Left lung (tissue), 10 donors: Measurements from ENCODE around the gene EML1. TPM values are rescaled to one million over a fixed set of nuclear protein-coding genes. Genes with fewer than 3 reads are reported as not detected.
A peak's percentile ranks its signal among the peaks of the same experiment; 100 is the strongest.

Source experiments
- ATAC-seq: fragments of 200-7000 bp; cut with Tn5 transposase; one replicate; pipeline ENCODE4 v1.9.1; 2020; ENCODE audit warnings: moderate library complexity
- DNase-seq, 4 donors: peaks; one replicate each; pipeline ENCODE4 v3.0.0-alpha.2; 2013 to 2020
- H3K27ac ChIP-seq, 2 donors: fragments of 200-600 bp; sonication (generic) in 1 of 2; one replicate each; pipeline versions ENCODE4 v1.5.0 to v1.8.0; 2020 to 2021
- H3K27me3 ChIP-seq, 2 donors: fragments of 200-600 bp; sonication (generic) in 1 of 2; one replicate each; pipeline versions ENCODE4 v1.5.0 to v1.8.0; 2020 to 2021
- H3K36me3 ChIP-seq, 2 donors: fragments of 200-600 bp; sonication (generic) in 1 of 2; one replicate each; pipeline versions ENCODE4 v1.5.0 to v1.8.0; 2020 to 2021
- H3K4me1 ChIP-seq, 2 donors: fragments of 200-600 bp; one replicate each; pipeline ENCODE4 v1.8.0; 2021
- H3K4me3 ChIP-seq, 2 donors: fragments of 200-600 bp; sonication (generic) in 1 of 2; one replicate each; pipeline versions ENCODE4 v1.5.0 to v1.8.0; 2020 to 2021; ENCODE audit warnings: mild to moderate bottlenecking in 1 of 2
- H3K9me3 ChIP-seq, 2 donors: fragments of 200-600 bp; sonication (generic) in 1 of 2; one replicate each; pipeline versions ENCODE4 v1.5.0 to v1.8.0; 2020 to 2021
- CTCF ChIP-seq, 2 donors: fragments of 200-600 bp; sonication (generic) in 1 of 2; IDR thresholded peaks; one replicate each; pipeline versions ENCODE4 v1.5.0 to v1.8.0; 2021; ENCODE audit warnings: antibody characterized with exemption in 2 of 2
- intact Hi-C, 2 donors: fragments of 100-400 bp; cut with DNase I; formaldehyde crosslinking; loops; one replicate each; pipeline versions ENCODE4 v1.11.2 to v1.14.2; 2022
- polyA plus RNA-seq, 6 donors: library from polyadenylated mRNA; unstranded; fragments of 120-200 nt; gene quantifications; one replicate each; pipeline ENCODE4 v1.2.1, GENCODE V29; 2013; ENCODE audit not compliant: insufficient read length in 6 of 6
- total RNA-seq, 2 donors: library from RNA; stranded (reverse); fragmentation: NEBNext Ultra II Directional; extraction: Animal tissue kit (Norgen Biotek cat#: 25700); gene quantifications; one replicate each; pipeline ENCODE4 v1.2.1, GENCODE V29; 2021
- donor health status: DM: no; HTN: yes; CAD: no.
- donor health status: DM: no; HTN: no; CAD: no.

EML1 gene
- total and polyA plus RNA-seq, 8 donors: 24.6 to 48.6 (median 42.2) TPM

DNA sequence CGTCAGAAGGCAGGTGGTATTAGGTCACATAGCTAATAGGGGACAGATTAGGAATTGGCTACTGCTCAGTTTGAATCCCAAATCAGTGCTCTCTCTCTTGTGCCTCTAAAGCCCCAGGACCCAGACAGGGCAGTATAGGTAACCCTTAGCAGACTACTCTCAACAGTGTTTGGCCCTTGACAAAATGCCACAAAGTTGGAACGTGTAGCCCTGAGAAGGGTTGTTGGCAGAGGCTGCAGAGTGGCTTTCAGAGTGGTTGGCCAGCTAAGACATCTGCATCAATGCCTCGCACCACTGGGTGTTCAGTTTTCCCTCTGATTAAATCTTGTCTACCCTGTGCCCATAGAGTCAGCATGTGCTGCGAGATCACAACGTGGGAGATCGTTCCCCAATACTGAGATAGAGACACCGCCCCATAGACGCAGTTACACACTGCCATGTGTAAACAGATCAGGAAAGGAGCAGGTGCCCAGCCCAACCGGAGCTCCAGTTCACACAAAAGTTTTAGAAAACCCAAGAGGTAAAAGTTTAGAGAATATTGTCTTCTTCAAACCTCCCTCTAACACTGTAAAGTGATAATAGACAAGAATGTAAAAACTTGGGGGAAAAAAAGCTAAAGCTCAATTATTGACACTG is 48.3 kb downstream of the EML1 start:
- Histone ChIP-seq H3K9me3 (peaks cover 0 to 4% of the 10 kb centered on the region in 2 donors), H3K4me1 (peaks cover 0 to 16% of the 10 kb centered on the region in 2 donors), H3K27me3 (no peaks in the 10 kb centered on the region), H3K27ac (no peak overlapping the region), H3K36me3 (no peaks in the 10 kb centered on the region), H3K4me3 (no peak overlapping the region)
- DNase-seq (no peak), ATAC-seq (peak; percentile 68)
- intact Hi-C loops: no loop called here
- no peak for TF ChIP-seq CTCF (IDR thresholded peaks at IDR 0.05)

DNA sequence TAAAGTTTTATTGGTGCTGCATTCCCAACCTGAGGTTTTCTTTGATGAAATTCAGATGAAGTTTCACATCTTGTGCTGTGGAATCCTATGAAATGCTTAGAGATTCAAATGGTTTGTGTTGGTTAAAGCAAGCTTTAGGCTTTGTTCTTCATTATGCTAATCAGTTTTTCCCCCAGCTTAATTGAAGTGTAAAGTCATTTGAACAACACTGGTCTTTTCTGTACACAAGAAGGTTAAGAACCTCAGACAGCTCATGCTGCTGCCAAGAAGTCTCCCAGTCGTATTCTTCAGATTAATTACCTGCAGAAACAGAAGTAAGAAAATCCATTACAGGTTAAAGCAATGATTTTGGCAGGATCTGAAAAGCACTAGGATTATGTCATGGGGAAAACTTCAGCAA is 48.9 kb downstream of the EML1 start:
- Histone ChIP-seq H3K4me1 (peaks cover 0 to 16% of the 10 kb centered on the region in 2 donors), H3K27ac (no peak overlapping the region), H3K4me3 (no peak overlapping the region), H3K27me3 (no peaks in the 10 kb centered on the region), H3K36me3 (no peaks in the 10 kb centered on the region), H3K9me3 (peaks cover 0 to 10% of the 10 kb centered on the region in 2 donors)
- no peak for TF ChIP-seq CTCF (IDR thresholded peaks at IDR 0.05)
- intact Hi-C loops: no loop called here
- DNase-seq: no peak
- no peak for ATAC-seq

- Histone ChIP-seq H3K27ac (no peak overlapping the region), H3K27me3 (no peaks in the 10 kb centered on the region), H3K4me3 (no peak overlapping the region), H3K9me3 (peaks cover 0 to 15% of the 10 kb centered on the region in 2 donors), H3K36me3 (no peaks in the 10 kb centered on the region), H3K4me1 (no peaks in the 10 kb centered on the region)
- no peak for TF ChIP-seq CTCF (IDR thresholded peaks at IDR 0.05)
- no peak for DNase-seq
- no peak for ATAC-seq
- intact Hi-C loops: no loop called here
Observed at GRCh38 chr14:99846808-99847207, 53.6 kb downstream of the EML1 start.

DNA sequence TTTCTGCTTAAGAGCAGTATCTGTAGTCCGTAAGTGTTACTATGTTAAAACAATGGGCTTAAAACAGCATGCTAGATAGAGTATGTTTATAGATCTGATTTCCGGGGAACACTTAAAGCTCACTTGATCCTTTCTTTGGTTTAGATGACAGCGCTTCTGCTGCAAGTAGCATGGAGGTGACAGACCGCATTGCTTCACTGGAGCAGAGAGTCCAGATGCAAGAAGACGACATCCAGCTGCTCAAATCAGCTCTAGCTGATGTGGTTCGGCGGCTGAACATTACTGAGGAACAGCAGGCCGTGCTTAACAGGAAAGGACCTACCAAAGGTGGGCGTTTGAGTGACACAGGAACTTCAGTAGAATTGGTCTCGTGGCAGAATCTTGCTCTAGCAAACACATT is 57.5 kb downstream of the EML1 start:
- peaks cover 0 to 15% of the 10 kb centered on the region in 2 donors for H3K9me3 ChIP-seq
- no peaks in the 10 kb centered on the region for H3K4me1 ChIP-seq
- H3K27ac ChIP-seq: no peak overlapping the region
- H3K27me3 ChIP-seq: no peaks in the 10 kb centered on the region
- H3K36me3 ChIP-seq: no peaks in the 10 kb centered on the region
- no peak for TF ChIP-seq CTCF (IDR thresholded peaks at IDR 0.05)
- ATAC-seq (no peak), DNase-seq (peak in 2 of 4 donors; percentile 67 to 81)
- intact Hi-C loops: no loop called here
- no peak overlapping the region for H3K4me3 ChIP-seq

DNA sequence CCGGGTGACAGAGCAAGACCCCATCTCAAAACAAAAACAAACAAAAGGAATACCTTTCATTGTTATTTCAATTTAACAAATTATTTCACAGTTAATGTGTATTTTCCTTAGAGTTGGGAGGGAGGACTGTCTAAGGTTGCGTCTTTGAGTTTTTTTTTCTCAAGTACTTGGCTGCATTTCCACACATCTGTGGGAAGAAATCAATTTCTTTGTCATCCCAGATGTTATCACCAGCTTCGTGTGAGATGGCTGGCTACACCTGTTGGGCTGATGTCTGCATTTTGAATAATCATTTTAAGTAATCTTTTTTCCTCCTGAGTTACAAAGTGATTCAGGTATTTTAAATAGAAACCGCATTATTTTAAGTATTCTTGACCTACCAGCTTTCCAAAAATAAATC is 59.4 kb downstream of the EML1 start:
- TF ChIP-seq CTCF (IDR thresholded peaks at IDR 0.05): no peak
- Histone ChIP-seq H3K4me3 (no peak overlapping the region), H3K27ac (no peak overlapping the region), H3K27me3 (no peaks in the 10 kb centered on the region), H3K4me1 (no peaks in the 10 kb centered on the region), H3K36me3 (no peaks in the 10 kb centered on the region), H3K9me3 (peaks cover 0 to under 1% of the 10 kb centered on the region in 2 donors)
- intact Hi-C loops: no loop called here
- ATAC-seq (no peak), DNase-seq (no peak)
